Superior temporal gyrus (tissue), 1 donor: ENCODE data around the gene SERINC4.
A peak's percentile ranks its signal among the peaks of the same experiment; 100 is the strongest.

Experiments used
- DNase-seq: peaks from one replicate; pipeline ENCODE4 v3.0.0-alpha.2; 2016; ENCODE audit errors: extremely low spot score

The SERINC4 gene

DNA sequence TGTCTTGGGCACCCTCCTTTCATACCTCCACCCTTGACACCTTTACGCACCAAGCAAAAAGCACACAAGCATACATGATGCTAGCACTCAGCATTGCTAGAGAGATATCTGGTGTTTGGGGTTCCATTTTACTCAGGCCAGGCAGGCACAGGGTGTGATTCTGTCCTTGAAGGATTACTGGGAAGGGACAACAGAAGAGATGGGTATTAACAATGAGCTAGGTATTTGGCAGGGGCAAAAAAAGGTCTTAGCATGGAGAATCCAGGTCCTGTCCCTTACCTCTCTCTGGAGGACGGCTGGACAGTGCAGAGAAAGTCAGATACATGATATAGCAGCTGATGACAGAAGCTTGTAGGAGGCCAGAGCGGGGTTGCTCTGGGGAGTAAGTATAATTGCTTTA, 3.5 kb downstream of the SERINC4 start:
- no peak for DNase-seq

DNA sequence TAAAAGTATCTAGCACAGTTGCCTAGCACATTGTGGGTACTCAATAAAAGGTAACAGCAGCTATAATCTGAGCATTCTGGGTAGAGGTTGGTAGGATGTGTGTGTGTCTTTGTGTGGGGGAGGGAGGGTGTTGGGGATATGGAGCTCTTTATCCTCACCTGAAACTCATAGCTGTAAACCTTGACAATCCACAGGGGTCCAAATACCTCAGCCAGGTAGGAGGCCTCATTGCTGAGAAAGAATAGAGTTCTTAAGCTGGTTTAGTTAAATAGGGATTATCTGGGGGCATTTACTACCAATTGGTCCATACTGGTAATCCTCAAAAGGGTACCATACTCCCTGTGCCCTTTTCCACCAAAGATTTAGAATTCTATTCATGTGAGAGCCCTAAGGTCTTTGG, 4.0 kb downstream of the SERINC4 start:
- DNase-seq, result no peak

DNA sequence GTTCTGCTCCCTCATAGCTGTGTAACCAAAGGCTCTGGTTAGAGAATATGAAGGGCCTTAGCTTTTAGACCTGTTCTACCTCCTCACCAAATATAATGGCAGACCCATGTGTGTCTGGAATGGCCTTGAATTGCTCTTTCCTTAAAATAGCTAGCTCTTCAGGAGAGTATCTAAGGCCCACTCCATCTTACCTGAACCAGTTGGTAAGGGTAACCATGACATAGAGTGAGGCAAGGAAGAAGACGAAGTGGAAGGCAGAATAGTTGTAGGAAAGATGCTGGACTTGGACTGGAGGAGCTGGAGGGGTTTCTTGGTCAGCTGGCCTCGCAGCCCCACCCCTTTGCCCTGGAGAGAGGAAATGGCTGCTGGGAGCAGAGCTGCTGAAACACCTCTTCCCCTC, 4.8 kb downstream of the SERINC4 start:
- DNase-seq, result no peak

DNA sequence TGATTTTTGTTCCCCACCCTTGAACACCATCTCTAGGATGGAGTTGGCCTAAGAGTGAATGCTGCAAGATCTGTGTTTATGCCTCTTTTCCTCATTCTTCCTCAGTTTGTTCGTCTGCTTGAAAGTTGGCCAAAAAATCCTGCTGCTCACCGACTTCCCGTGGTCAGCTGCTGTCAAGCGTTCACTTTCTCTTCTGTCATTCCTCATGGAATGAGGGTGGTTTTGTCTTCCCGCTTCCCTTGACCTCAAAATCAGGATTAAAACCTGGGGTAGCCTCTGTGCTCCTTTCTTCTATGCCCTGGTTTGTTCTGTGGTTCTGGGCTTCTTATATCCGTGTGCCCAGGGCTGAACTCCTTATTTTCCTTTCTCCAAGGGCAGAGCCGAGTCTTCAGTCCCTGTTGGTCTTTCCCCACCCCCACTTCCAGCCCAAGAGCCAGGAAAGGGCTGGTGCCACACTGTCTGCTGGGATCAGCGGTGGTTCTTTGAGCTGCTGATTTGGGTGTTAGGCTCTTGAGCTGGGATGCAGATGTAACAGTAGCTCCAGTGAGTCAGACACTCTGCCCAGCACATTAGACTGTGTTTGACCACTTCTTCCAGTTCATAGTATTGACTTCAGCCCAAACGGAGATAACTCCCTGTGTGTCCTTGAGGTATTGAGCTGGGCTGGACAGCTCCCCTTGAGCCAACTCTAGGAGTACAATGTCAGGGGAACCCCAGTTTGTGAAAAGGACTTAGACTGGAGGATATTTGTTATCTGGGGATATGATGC, 5.6 kb downstream of the SERINC4 start:
- DNase-seq, result no peak

DNA sequence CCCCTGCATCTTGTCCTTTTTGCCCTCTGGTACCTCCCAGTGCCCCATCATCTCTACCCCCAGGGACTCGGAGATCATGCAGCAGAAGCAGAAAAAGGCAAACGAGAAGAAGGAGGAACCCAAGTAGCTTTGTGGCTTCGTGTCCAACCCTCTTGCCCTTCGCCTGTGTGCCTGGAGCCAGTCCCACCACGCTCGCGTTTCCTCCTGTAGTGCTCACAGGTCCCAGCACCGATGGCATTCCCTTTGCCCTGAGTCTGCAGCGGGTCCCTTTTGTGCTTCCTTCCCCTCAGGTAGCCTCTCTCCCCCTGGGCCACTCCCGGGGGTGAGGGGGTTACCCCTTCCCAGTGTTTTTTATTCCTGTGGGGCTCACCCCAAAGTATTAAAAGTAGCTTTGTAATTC, 6.4 kb downstream of the SERINC4 start:
- DNase-seq, result no peak

DNA sequence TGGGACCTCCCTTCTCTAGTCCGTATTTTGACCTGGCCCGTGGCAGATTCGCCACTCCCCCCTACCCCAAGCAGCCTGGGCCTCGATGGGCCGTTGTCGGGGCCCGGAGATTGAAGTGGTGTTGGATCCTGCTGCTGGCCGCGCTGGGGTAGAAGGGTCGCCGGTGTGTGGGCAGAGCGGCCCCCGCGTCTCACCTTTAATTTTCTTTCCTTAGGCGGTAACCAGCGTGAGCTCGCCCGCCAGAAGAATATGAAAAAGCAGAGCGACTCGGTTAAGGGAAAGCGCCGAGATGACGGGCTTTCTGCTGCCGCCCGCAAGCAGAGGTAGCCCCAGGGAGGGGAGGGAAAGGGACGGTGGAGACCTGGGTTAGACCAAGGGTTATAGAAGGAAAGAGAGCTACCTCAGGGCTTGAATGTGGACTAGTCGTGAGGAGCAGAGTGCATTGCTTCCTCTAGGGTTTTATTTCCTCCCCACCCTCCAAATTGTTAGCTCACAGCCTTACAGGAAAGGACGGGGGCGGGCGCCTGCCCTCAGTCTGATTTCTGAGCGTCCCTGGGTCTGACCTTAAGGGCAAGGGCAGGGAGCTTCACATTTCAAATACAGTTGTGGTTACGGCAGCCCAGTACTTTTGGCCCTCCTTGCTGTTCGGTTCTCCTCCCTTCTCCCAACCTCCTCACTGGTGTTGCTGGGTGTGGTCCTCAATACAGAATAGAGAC, 7.1 kb downstream of the SERINC4 start:
- no peak for DNase-seq

DNA sequence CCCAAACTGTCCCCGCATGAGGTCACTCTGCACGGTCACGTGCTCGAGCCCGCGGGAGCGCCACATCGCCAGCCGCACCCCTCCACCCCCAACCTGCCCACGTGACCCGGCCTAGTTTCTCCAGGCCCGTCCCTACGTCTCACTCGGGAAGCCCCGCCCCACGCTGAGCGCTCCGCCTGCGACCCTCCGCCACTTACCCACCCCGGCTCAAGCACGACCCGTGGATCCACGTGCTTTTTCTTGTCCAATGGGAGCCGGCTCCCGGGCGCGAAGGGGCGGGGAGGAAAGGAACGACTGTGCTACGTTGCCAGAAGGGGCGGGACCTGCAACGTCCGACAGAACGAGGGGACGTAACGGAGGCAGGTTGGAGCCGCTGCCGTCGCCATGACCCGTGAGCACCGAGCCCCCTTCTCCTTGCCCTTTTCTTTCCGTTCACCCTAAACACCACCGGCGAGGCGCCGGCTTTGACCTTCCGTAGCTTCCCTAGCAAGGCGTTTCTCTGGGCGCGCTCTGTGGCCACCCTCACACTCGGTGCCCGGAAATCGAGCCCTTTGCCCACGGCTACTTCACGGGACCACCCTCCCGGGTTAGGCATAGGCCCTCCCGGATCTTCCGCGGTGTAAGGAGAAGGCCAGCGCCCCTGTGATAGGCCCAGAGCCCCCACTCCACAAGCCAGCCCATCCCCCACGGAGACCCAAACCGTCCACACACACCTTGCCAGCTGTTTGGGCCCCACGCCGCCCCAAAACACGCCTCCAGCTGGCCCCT, 7.8 kb downstream of the SERINC4 start, which contains the start of gene SERF2:
SERF2 (plus strand) TSS at position 328 of the 768 bp plus-strand sequence; CDS start at position 385, 57 bp downstream.
- DNase-seq, result peak; percentile 99

DNA sequence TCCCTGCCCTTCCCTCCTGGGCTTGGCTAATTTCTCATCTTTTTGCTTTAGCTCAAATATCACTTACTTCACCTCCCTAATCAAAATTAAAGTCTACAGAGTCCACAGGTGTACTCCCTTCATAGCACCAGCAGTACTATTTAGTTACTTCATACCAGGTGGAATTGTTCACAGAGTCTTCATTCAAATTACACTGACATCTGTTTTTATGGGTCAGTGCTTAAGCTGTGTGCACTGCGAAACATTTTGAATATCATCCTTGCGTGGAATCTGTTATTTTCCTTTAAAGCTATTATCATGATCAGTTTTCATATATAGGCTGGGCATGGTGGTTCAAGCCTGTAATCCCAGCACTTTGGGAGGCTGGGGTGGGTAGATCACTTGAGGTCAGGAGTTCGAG, 10.6 kb downstream of the SERINC4 start:
- DNase-seq, result no peak

DNA sequence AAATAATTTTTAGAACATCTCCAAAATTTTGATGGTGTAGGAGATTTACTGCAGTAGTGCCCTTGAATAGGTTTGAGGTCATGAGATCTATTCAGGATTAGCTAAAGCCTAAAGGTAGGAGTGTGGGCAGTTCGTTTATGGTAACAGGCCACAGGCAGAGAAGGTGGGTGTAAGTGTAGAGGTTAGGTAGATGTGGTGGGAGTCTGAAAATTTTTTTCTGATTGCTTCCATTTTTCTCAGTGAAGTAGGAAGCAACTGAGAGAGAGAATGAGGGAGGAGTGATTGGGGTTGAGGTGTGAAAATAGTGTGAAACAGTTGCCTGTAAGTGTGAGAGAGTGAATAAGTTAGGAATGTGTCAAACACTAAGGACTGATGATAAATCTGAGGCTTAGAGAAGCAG, 21.0 kb downstream of the SERINC4 start:
- DNase-seq, result no peak

DNA sequence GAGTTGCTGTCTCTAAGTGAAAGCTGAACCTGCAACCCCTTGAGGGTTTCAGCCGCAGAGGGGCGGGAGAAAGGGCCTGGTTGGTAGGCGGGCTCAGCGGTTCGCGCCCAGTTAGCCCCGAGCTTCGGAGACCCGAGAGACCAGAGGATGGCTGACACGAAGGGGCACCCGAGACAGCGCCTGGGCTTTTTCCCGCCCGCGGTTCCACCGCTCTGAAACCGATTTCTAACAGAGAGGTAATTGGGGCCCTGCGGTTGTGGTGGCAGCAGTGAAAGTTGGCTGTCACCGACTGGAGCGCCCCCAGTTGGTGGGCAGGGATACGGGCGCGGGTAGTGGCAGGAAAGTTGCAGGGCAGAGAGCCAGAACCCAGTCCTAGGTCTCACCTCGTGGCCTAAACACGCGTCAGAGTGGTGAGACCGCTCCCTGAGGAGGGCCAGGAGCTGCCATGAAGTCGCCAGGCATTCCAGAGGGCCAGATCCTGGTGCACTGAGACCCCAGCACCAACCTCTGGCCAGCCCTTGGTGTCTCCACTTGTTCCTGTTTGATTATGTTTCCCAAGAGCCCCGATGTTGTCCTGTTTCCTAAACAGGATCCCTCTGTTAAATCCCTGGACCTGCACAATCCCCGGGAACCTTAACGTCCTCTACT, 22.6 kb downstream of the SERINC4 start:
- peak; percentile 62 for DNase-seq

DNA sequence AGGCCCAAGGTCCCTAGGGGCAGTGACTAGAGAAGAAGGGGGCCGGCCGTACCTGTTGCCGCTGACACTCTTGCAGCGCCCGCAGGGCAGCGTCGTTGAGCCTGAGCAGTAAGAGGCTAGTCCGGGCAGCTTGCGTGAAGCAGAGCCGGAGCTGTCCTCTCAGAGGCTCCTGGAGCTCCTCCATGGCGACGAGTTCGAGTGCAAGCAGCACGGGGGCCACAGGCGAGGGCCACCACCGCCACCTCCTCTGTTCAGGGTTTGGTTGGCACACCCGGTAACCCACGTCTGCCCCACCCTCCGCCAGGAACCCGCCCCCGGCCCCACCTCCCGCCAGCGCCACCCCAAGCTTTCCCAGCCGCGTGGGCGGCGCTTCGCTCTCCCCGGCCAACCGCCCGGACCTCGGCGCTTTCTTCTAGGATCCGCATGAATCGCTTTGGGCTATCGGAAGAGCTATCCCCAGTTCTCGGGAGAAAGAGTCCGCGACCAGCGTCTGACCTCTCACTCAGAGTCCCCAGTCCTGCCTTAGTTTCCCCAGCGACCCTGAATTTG, 23.2 kb downstream of the SERINC4 start, which contains the start of gene ELL3:
ELL3 (minus strand) TSS at position 249 of the 549 bp plus-strand sequence; CDS start at position 184, 65 bp downstream.
- DNase-seq, result peak; percentile 52

DNA sequence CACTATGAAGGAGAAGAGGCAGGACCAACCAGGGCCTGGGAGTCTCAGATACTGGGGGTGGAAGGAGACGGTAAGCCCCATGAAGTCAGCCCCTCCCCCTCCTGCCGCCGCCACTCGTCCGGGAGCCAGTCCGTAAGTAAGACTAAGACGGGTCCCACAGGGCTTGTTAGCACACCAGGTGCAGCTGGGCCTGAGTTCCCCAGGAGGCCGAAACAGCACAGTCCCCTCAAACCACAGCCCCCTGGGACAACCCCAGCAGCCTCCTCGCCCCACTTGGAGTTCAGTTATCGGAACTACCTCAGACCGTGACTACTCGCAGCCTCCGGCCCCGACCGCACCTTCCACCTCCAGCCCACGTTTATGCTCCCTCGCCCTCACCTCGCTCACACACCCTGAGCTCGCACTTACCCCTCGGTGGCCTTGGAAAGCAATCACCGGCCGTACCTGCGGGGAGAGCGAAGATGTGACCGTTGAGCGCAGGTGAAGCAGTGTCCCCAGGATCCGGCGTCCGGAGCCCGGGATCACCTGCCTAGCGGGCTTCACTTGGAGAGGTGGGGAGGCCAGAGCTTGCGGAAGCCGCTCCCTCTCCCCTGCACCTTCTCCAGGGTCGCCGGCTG, 23.8 kb downstream of the SERINC4 start:
- DNase-seq, result no peak

DNA sequence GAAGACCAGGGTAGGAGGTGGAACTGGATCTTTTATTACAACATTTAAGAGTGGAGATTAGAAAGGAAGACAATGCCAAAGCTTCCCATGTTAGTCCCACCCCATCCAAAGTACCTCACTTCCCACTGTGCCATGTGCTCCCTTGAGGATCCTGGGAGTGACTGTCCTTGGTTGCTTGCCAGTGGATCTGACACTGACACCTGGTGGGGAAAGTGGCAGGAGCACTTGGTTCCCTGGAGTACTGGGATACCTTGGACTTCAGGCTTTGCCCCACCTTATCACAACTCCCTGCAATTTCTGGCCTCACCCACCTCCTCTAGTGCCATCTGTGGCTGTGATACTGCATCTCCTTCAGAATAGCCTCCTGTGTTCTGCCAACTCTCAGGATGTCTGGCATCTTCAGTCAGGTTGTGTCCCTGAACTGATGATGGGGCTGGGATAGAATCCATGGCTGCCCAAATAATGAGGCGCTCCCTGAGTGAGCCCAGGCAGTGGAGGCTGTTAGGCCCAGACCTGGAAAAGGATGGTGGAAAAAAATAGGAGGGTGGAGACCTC, 24.5 kb downstream of the SERINC4 start:
- no peak for DNase-seq

DNA sequence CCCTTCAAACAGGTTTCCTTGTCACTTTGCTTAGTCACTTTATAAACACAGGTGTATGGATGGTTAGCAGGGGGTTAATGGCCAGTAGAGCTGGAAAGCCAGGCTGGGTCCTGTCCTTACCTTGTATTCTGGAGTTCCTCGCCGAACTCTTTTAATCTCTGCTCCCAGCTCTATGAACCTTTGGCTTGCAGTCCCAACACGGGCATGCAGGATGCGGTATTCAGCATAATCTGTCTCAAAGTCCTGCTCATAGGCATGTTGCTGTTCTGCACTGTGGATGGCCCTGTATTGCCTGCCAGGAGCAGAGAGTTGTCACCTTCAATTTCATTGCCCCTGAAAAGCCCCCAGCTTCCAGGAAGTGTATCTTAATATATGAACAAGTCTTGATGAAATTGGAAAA, 26.0 kb downstream of the SERINC4 start:
- no peak for DNase-seq

DNA sequence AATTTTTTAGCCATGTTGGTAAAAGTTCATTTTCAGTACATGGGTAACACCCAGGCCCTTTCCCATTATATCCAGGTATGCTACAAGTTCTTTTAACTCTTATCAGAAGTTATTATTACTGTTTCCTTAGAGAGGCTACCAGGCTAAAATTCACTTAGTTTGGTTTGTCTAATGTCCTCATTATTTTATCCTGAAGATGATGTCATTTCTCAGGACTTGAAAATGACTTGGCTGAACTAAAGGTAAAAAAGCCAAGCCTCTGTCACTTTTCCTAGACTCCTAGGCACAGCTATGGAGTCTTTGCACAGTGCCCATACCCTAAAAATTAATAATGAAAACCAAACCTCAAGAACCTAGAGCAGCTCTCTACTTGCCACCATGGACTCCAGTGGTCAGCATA, 27.4 kb downstream of the SERINC4 start:
- no peak for DNase-seq

DNA sequence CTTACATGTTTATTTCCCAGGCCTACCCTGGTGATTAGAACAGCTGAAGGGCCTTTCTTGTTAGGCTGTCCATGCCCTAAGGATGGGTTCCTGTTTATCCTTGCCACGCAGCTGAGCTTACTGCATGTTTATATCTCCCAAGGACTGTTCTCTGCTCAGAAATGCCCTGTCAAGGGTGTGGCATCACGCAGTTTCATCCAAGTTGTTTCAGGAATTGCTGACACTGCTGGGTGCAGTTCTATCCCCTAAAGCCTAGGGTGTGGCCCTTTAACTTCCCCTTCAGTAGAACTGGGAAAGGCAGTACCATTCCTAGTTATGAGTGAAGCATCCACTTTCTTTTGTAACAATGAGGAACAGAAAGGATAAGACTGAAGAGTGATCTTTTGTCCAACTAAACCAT, 28.2 kb downstream of the SERINC4 start:
- DNase-seq, result no peak

DNA sequence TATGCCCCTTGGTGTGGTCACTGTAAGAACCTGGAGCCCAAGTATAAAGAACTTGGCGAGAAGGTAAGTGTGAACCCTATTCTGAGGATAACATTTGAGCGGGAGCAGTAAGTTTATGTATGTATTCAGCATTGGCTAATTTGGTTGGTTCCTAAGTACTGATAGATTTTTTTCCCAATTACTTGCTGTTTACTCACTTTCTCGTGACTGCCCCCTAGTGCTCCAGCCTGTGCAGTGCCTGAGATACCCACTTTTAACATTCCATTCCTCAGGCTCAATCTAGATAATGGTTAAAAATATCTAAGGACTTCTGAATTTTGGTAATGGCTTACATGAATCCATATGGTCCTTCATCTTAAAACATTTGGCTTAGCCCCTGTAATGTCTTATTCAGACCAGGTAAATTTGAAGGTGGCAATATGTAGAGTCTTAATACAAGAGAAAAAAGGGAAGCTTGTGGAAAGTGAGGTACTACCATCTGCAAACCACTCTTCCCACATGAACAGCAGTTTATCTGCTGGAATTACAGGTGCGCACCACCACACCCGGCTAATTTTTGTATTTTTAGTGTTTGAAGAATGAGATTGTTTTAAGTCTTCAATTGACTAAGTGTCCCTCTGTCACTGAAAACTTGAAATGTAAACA, 30.3 kb downstream of the SERINC4 start:
- peak; percentile 78 for DNase-seq

DNA sequence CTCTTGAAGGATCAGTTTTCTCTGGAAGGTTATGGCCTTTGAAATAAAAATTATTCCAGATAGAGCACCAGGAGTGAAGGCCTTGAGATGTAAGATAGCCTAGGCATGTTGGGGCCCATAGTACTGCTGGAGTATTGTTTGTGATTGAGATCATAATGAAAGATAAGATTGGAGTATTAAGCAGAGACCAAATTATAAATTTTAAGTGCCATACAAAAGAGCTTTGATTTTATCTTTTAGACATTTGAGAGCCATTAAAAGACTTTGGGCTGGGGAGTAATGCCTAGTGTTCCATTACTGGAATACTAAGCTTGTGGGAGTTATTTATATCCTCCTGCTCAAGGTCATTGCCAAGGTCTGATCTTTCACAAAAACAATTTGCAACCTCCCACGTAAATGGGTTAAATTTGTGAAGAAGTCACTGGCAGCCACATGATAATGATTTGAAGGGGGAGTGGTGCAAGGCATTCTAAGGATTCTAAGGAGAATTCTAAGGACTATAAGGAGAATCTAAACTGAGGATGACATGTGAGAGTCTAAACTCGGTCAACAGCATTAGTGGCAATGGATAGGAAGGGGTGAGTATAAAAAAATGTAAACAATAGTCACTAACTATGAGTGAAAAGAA, 36.1 kb downstream of the SERINC4 start:
- DNase-seq, result no peak

DNA sequence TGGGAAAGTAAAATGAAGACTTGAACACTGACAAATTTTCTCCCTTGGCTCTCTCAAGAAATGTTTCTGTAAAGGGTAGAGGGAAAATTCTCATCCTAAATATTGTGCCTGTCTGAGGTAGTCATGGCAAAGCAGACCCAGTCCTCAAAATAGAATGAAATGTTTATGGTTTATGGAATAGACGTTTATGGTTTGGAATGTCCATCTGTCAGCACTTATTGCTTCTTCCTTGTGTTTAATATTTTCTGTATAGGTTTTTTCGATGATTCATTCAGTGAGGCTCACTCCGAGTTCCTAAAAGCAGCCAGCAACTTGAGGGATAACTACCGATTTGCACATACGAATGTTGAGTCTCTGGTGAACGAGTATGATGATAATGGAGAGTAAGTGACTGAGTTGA, 37.2 kb downstream of the SERINC4 start:
- DNase-seq, result no peak

DNA sequence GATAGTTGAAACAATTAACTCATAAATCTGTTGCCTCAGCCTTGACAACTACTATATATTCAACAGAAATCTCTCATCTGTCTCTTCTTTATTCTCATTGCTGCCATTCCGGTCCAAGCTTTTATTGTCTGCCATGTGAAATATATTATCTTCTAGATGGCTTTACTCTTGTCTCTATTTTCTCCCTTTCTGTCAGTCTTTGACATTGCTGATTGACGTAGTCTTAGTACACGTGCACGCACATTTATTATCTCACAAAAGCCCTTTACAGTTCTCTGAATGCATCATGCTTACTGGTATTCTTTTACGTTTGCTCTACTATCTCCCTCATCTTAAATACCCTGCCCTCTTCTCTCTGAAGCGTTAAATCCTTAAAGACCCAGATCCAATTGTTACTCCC, 48.1 kb downstream of the SERINC4 start:
- DNase-seq, result no peak
